GM21367 (cell line): ENCODE results near the gene KDM4C.
A peak's percentile ranks its signal among the peaks of the same experiment; 100 is the strongest.

ENCODE experiments used
- ATAC-seq: cut with Tn5 transposase; IDR thresholded peaks from one replicate; pipeline ENCODE4 v1.9.1; 2021; ENCODE audit not compliant: unreplicated experiment

Gene KDM4C

GRCh38 chr9:7089406-7090193 is 331.8 kb downstream of the KDM4C start:
- ATAC-seq, result no peak

DNA sequence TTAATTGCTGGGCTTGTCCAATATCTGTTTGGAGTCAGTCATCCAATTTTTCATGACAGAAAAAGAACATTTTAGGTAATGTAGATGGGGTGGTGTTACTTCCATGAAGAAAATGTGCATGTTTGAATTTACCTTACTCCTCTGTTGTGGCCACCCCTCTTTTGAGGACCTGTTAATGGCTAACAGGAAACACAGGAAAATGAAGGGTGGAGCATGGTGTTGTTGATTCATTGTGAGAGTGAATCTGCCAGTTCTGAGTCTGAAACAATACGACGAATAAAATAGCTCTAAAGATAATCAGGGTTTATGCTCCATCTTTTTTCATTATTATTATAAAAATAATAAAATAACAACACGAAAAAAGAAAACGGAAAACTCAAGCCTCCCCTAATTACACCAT is 335.3 kb downstream of the KDM4C start:
- ATAC-seq, result no peak

DNA sequence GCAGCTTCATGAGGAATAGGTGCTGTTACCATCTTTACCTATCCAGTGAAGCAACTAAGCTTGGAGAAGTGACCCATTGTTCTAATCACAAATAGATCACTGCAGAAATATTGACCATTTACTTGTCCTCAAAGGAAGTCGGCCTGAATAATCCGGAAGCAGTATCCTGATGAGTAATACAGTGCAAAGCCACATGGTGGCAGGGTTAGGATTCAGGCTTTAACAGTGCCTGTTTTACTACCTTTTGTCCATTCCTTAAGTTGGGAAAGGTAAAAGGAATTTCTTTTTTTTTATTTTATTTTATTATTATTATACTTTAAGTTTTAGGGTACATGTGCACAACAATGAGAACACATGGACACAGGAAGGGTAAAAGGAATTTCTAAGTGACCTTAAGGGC is 336.3 kb downstream of the KDM4C start:
- no peak for ATAC-seq

- ATAC-seq, result peak; percentile 21
Observed at GRCh38 chr9:7094576-7094975, 336.8 kb downstream of the KDM4C start.

- peak; percentile 64 for ATAC-seq
Observed at GRCh38 chr9:7095058-7095457, 337.3 kb downstream of the KDM4C start.

DNA sequence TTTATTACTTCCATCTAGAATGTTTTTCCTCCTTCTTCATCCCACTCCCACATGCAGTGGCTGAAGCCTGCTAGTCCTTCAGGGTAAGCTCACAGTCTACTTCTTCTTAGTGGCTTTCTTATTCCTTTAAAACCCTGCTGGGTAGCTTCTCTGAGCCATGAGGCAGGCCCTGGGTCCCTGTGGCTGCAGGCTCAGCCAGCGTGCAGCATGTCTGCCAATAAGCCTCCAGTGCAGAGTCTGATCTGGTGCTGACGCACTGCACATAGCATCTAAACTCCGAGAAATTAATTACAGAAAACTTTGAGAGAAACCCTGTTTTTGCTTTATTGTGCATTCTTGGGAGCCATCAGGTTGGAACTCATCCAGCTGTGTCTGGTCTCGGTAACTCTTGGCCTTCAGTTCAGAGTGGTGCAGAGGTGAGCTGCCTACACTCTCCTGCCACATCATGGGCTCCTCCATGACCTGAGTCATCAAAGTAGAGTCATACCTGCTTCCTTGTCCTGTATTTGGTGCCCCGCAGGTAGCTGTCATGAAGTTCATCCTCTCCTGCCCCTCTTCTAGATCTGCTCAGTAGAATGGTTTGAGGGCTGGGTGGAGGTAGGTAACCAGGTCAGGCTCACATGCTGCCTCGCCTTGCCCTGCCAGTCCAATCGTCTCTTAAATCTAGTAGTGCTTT is 339.4 kb downstream of the KDM4C start:
- ATAC-seq, result no peak

DNA sequence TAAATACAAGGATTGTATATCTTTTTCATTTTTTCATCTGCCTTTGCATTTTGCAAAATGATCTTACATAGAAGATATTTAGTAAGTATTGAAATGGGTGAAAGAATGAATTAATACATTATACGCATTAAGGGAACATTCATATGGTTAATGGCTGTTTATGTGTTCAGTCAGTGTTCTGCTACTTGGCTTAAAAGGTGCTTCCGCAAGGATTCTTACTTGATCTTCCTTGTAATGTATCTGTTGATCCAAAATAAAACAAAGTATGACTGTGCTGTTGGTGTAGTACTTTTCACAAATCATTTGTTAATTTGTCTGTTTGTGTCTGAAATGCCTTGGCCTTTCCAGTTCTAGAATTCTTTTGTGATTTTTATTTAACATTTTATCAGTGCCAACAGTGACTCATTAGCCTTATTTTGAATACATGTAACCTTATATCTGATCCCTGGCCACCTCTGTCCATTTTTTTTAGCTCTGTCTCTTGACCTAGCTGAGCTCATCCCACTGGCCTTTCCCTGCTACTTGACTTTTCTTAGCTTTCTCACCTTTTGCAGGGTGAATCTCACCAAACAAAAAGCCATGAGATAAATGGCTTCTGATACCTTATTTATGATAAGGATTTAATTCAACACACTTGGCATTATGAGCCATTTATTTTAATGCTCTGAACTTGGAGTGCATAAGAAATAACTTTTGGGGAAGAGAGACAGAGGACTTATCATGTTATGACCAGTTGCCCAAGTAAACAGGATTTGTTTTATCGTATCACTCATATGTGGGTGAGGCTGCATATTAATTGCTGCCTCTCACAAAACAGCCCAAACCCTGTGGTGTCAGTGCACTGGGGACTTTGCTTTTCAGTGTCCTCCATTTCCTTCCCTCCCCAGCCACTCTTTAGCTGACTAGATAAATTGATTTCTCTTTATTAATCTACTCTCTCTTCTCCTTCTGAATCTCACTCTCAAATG is 340.3 kb downstream of the KDM4C start:
- ATAC-seq, result no peak

DNA sequence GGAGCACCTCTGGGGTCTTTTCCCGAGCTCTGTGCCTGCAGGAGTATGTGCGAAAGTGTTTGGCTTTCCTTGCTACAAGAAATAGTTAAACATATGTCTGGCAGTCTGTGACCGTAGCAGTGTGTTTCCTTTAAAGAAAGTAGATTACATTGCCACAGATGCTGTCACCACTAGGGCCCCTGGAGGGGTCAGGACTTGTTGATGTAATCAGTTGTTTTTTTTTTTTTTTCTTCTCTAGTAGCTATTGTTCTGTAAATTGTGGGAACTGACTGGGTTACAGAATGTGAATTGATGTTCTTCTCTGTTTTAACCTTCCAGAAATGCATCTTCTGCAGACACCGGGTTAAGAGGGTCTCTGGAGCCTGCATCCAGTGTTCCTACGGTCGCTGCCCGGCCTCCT is 345.6 kb downstream of the KDM4C start:
- ATAC-seq, result no peak

GRCh38 chr9:7103771-7104170 is 346.0 kb downstream of the KDM4C start:
- no peak for ATAC-seq

GRCh38 chr9:7104625-7105024 is 346.9 kb downstream of the KDM4C start:
- no peak for ATAC-seq

- ATAC-seq, result no peak
Observed at GRCh38 chr9:7105095-7105494, 347.3 kb downstream of the KDM4C start.

DNA sequence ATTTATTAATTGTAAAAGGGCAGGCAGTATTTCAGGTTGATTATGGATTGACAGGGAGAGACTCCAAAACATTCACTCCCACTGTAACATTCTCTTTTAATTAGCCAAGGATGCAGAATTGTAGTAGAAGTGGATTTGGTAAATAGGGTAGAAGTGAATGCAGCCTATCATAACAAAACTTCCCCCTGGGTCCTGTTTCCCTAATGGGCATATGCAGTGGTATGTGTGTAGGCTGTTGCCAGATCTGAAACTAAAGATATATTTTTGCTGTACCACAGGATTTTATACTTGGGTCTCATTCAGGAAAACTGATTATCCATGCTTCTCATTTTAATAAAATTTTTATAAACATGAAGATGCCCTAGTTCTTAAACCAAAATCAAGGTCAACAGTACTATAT is 351.2 kb downstream of the KDM4C start:
- no peak for ATAC-seq

GRCh38 chr9:7111413-7111812 is 353.6 kb downstream of the KDM4C start:
- ATAC-seq, result no peak

DNA sequence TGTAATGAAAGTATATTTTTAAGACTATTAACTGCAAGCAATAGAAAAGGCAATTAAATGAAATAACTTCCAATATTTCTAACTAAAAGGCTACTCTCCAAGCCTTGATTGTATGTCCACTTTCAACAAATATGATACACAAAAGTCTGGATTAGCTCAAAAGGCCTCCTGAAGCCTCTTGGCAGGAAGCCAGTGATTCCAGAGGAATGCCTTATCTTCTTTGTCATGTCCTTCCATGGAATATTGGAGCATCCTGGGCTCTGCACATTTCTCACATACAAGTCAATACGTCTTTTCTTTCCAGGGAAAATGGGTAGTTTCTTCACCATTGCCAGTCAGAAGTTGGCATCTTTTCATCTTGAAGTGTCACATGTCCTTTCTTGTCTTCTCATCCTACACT is 357.8 kb downstream of the KDM4C start:
- ATAC-seq, result no peak

- ATAC-seq, result peak; percentile 60
Observed at GRCh38 chr9:7117676-7118561, 360.1 kb downstream of the KDM4C start.

GRCh38 chr9:7118633-7119032 is 360.9 kb downstream of the KDM4C start:
- ATAC-seq, result no peak

DNA sequence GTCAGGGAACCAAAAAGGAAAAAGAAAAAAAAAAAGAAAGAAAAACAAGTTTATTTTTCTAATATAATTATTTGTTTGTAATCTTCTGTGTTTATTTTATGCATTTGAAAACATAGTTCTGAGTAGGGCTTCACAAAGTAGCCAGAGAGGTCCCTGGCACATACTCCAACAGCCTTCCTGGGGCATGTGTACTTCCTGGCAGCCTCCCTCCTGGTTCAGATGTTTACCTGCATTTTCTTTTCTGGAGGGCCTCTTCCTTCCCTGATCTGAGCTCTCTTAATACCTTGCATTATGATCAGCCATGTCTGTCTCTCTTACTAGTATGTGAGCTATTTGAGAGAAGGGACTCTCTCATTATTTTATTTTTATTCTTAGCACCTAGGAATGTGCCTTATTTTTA is 361.8 kb downstream of the KDM4C start:
- no peak for ATAC-seq

- ATAC-seq, result no peak
Observed at GRCh38 chr9:7121055-7121454, 363.3 kb downstream of the KDM4C start.

DNA sequence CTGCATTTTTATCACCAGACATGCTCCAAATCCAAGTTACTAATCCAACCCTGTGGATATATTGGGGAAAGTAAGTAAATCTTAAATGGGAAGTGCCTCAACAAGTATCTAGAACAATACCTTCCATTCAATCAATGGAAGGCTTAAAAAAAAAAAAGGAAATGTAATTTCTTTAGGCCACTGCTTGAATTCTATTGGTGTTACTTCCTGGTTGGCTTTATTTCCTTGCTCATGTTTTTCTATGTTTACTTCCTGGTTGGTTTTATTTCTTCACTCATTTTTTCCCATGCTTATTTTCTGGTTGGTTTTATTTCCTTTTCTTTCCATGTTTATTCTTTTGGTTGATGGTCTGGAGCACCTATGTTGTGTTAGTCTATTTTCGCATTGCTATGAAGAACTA is 363.9 kb downstream of the KDM4C start:
- ATAC-seq, result no peak

DNA sequence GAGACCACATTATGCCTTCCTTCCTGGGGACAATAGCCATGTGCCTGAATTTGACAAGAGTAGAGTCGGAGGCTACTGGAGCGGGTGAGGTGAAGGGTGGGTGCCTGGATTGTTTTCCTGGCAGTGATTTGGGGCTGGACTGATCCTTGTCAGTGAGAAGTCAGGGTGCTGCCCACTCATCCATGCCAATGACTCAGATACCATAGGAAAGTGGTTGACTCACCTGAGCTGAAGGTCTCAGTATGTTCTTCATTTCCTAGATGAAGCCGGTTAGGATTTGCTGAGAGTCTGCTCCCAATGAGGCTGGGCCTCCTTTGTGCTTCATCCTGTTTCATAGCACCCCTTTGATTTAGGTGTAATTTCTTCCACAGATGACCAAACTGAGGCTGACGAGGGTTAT is 366.0 kb downstream of the KDM4C start:
- ATAC-seq, result no peak

DNA sequence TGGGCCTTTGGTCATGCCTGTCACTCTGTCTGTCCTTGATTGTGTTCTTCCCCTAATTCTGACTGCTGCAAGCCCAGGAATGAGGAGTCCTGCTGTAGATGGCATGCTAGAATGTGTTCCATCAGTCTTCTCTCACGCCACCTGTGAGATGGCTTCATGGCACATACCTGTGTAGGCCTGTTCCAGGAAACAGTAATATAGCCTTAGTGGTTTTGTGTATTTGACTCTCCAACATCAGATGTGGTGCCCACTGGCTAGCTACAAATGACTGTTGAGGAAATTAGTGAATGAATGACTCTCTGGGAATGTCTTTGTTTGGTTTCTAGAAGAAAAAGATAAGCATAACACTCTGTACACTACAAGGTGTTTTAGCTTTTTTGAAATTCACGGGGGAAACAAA is 367.5 kb downstream of the KDM4C start:
- no peak for ATAC-seq
